Measurements from ENCODE around the gene RPS2.

- no peak for TF ChIP-seq CTCF (IDR thresholded peaks at IDR 0.05; ENCODE audit: insufficient read depth, low read length)
- TF ChIP-seq REST (IDR thresholded peaks at IDR 0.05; ENCODE audit: insufficient replicate concordance, low read depth), result no peak
- TF ChIP-seq POLR2AphosphoS5 (IDR thresholded peaks at IDR 0.05; ENCODE audit: low read depth), result no peak
Measured at GRCh38 chr16:1982013-1982433, 17.4 kb upstream of the RPS2 start.

Data from HL-60 (cell line).